T-helper 2 cell treated with Interferon-gamma antibody and Interleukin-4, amounts not matched to agents 100 ng/mL and 5 ng/mL, for 36 hours (primary cell): Measurements from ENCODE around the gene OR8K3. TPM values are rescaled to one million over a fixed set of nuclear protein-coding genes. Genes with fewer than 3 reads are reported as not detected.

ENCODE experiments used
- intact Hi-C: fragments of 100-400 bp; cut with micrococcal nuclease; formaldehyde crosslinking; loops from one replicate; pipeline ENCODE4 v1.15.1; 2023
- total RNA-seq: library from RNA; stranded (reverse); gene quantifications from 2 replicates; pipeline ENCODE4 v1.2.3, GENCODE V29; 2022

OR8K3 gene
- total RNA-seq = not detected in 2 replicates

- intact Hi-C loops = no loop called here
These were observed at the start of gene OR8K3 for GRCh38 chr11:56314844-56315243. OR8K3 (plus strand) TSS chr11:56315144; CDS start chr11:56318307, 3,163 bp downstream.

DNA sequence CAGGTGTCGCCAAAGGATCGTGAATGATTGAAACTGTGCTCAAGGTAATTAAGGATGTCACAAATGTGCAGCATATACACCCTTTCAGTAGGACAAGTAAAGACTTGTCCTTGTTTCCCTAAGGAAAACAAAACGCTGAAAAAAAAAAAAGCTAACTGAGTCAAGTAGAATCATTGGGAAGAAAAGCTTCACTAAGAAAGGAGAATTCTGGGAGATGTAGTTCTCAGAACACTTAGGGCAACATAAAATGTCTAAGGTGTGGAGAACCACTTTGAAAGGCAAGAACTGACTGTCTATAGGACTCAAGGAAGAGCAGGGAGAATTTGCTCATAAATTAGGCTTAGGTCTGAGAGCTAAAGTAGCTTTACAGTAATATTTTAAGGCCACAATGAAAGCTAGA lies 43.9 kb upstream of the OR8K3 start:
- intact Hi-C loops = no loop called here

DNA sequence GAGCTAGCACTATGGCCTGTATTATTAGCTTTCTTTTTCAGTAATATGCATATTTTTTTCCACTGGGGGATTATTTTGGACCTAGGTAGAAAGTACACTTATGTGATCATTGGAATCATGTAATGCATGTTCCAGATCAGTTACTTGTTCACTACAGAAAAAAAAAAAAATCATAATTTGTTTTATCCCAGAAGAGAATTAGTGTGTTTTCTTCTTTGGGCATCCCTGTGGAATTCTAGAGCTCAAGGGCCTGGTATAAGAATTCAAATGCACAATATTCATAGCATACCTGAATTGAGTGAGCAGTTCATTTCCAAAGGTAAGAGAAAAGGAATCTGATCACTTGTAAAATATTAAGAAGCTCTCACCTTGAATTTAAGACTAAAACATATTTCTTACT lies 41.1 kb upstream of the OR8K3 start, which contains the start of gene OR5T1:
Gene OR5T1, plus strand, starts transcription at position 301 of the 400 bp plus-strand sequence. CDS start 1,485 bp downstream, outside the sequence.
- intact Hi-C loops = no loop called here

DNA sequence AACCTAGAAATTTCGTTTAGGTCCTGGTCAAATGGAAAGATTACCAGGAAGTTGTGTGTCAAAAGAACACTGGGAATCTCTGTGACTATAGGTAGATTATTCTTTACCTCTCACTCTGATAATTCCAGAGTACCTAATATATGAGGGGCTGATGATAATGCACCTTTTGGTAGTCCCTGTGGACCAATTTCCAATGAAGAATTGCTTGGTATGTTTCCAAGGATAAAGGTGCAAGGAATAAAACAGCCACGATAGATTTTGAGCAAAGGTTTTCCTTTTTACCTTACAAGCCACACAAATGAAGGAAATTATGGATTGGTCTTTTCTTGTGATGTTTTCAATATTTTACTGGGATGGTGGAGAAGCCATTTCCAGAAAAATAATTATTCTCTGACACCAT lies 22.8 kb upstream of the OR8K3 start, which contains the start of gene OR8H1:
Gene OR8H1, minus strand, starts transcription at position 101 of the 400 bp plus-strand sequence. CDS start 1,192 bp downstream, outside the sequence.
- intact Hi-C loops = no loop called here

DNA sequence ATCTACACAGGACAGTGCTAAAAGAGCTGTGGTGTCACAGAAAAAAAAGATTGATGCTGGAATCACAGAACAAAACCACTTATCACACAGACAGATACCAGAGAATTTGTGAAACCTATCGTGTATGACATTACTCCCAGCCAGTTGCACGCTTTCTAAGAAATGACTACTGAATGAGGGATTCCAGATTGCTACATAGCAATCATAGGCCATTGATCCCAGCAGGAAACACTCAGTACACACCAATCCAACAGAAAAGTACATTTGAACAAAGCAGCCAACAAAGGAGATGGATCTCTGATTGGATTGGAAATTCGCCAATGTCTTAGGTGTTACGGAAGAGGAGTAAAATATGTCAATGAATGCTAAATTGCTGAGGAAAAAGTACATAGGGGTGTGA lies 18.0 kb upstream of the OR8K3 start:
- intact Hi-C loops = no loop called here

- intact Hi-C loops = no loop called here
These were observed 7.1 kb upstream of the OR8K3 start for GRCh38 chr11:56307836-56308235.

- intact Hi-C loops = no loop called here
These were observed 17.0 kb downstream of the OR8K3 start for GRCh38 chr11:56331861-56332491.

DNA sequence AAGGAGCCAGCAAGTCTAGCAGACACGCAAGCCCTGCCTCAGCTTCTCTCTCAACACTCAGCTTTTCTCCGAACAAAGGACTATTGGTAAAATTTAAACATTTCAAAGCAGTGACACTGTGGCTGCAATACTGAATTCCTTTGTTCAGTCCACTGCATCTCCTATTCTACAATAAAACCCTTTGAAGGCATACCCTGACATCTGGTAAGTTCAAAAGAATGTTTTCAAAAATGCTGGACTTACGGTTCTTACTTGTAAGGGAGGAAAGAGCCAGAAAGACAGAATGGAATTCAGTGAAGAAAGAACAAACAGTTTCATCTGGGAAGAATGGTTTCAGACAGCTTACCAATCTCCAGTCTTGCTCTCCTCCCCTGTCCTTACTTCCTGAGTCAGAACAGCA lies 18.2 kb downstream of the OR8K3 start:
- intact Hi-C loops = no loop called here

DNA sequence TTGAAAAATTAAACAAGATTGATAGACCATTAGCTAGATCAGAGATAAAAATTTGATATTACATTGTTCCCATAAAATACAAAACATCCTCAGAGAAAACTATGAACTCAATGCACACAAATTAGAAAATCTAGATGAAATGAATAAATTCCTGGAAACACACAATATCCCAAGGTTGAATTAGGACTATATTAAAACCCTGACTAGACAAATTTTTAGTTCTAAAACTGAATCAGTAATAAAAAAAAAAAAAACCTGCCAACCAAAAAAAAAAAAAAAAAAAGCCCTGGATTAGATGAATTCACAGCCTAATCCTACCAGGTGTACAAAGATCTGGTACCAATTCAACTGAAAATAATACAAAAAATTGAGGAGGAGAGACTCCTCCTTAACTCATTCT lies 25.3 kb downstream of the OR8K3 start:
- intact Hi-C loops = no loop called here

GRCh38 chr11:56345739-56346138 lies 30.8 kb downstream of the OR8K3 start, which contains the start of gene OR8K1:
OR8K1 (plus strand) TSS chr11:56346039; CDS start chr11:56346039, 0 bp downstream.
- intact Hi-C loops = no loop called here

GRCh38 chr11:56353991-56354390 lies 39.0 kb downstream of the OR8K3 start, which contains the start of gene OR8J1:
OR8J1 (plus strand) TSS chr11:56354291; CDS start chr11:56360247, 5,956 bp downstream.
- intact Hi-C loops = no loop called here

Other genes with a start within 250 kb of the OR8K3 start
- gene OR8I2, start 221.8 kb upstream of the OR8K3 start, total RNA-seq = not detected in 2 replicates
- gene OR8H2, start 211.5 kb upstream of the OR8K3 start, total RNA-seq = not detected in 2 replicates
- not detected in 2 replicates for gene OR8H3, start 192.8 kb upstream of the OR8K3 start, total RNA-seq
- not detected in 2 replicates for gene OR8J3, start 174.9 kb upstream of the OR8K3 start, total RNA-seq
- not detected in 2 replicates for gene OR8K5, start 154.8 kb upstream of the OR8K3 start, total RNA-seq
- gene OR5J2, start 138.5 kb upstream of the OR8K3 start, total RNA-seq = not detected in 2 replicates
- gene OR5T2, start 80.9 kb upstream of the OR8K3 start, total RNA-seq = not detected in 2 replicates
- not detected in 2 replicates for gene OR5T3, start 62.9 kb upstream of the OR8K3 start, total RNA-seq
- not detected in 2 replicates for gene OR5T1, start 41.0 kb upstream of the OR8K3 start, total RNA-seq
- gene OR8H1, start 22.9 kb upstream of the OR8K3 start, total RNA-seq = not detected in 2 replicates
- not detected in 2 replicates for gene OR8K1, start 30.9 kb downstream of the OR8K3 start, total RNA-seq
- gene OR8J1, start 39.1 kb downstream of the OR8K3 start, total RNA-seq = not detected in 2 replicates
- not detected in 2 replicates for gene OR8U1, start 60.5 kb downstream of the OR8K3 start, total RNA-seq
- gene OR5AL1, start 97.6 kb downstream of the OR8K3 start, total RNA-seq = not detected in 2 replicates
- not detected in 2 replicates for gene OR5M3, start 158.2 kb downstream of the OR8K3 start, total RNA-seq
- not detected in 2 replicates for gene OR5M8, start 176.2 kb downstream of the OR8K3 start, total RNA-seq
- gene OR5M11, start 228.1 kb downstream of the OR8K3 start, total RNA-seq = not detected in 2 replicates